DMS53 treated with DMSO at 0.1 percent for 48 hours (cell line): Measurements from ENCODE around the gene MED20.

Experiments
- DNase-seq: peaks from one replicate; lab custom pipeline; 2025; ENCODE audit not compliant: unreplicated experiment; lab: John Stamatoyannopoulos, UW

MED20 gene

GRCh38 chr6:41941280-41942066, 20.5 kb upstream of the MED20 start, which contains the start of gene CCND3:
Gene CCND3 (minus strand): TSS chr6:41941808. CDS start chr6:41941649, 159 bp downstream.
- peak; percentile 92 for DNase-seq

GRCh38 chr6:41940759-41941279, 19.9 kb upstream of the MED20 start:
- no peak for DNase-seq

- no peak for DNase-seq
Measured at GRCh38 chr6:41939848-41940758, 19.2 kb upstream of the MED20 start.

- DNase-seq: no peak
Measured at GRCh38 chr6:41939176-41939847, 18.4 kb upstream of the MED20 start.

- DNase-seq: no peak
Measured at GRCh38 chr6:41938590-41939175, 17.7 kb upstream of the MED20 start.

GRCh38 chr6:41937861-41938574, 17.1 kb upstream of the MED20 start:
- no peak for DNase-seq

GRCh38 chr6:41937472-41937860, 16.5 kb upstream of the MED20 start:
- DNase-seq: no peak

GRCh38 chr6:41936073-41936837, 15.3 kb upstream of the MED20 start:
- DNase-seq: peak; percentile 84

GRCh38 chr6:41935685-41936072, 14.7 kb upstream of the MED20 start:
- DNase-seq: no peak

- no peak for DNase-seq
Measured at GRCh38 chr6:41935193-41935574, 14.2 kb upstream of the MED20 start.

GRCh38 chr6:41934278-41935192, 13.6 kb upstream of the MED20 start:
- DNase-seq: no peak

GRCh38 chr6:41932378-41932777, 11.4 kb upstream of the MED20 start:
- DNase-seq: no peak

GRCh38 chr6:41931792-41932191, 10.9 kb upstream of the MED20 start:
- DNase-seq: no peak

GRCh38 chr6:41929924-41930323, 9.0 kb upstream of the MED20 start:
- no peak for DNase-seq

GRCh38 chr6:41927253-41927652, 6.3 kb upstream of the MED20 start:
- no peak for DNase-seq

- DNase-seq: no peak
Measured at GRCh38 chr6:41922154-41922553, 1.2 kb upstream of the MED20 start.

GRCh38 chr6:41921712-41921998, 716 bp upstream of the MED20 start:
- DNase-seq: no peak

GRCh38 chr6:41917528-41917927, 3.4 kb downstream of the MED20 start:
- DNase-seq: no peak
